ENCODE data around the gene GRP.
"Not testable (repeated sequence)": the region's sequence is repeated elsewhere in the genome, so short reads cannot be mapped to it uniquely, and the experiment has no call there.

GRP gene

DNA sequence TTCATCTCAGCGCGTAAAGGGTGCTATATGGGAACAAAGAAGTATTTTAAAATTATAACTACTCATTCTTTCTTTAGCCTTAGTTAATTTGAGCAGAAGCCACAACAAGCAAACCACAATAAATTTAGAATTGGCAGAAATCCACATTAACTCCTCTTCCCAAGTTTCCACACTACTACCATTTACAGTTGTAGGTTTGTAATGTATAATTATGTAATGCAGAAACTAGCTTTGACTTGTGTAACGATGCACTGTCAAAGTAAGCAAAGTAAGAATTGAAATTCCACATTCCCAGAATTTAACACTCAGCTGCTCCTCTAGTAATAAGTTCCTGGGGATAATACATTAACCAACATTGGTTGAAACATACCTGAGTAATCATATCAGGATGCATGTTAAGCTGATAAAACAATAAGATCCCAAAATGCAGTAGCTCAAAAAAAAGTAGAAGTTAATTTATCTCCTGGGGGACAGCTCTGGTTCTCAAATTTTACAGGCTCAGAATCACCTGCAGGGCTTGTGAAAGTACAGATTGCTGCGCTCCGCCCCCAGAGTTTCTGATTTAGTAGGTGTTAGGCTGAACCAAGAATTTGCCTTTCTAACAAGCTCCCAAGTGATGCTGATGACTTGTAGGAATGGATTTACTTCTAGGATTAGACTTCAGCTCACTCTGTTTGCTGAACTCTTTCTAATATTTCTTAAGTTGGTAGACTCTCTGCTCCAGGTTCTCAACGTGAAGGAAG lies 9.9 kb downstream of the GRP start:
- no peak for DNase-seq

DNA sequence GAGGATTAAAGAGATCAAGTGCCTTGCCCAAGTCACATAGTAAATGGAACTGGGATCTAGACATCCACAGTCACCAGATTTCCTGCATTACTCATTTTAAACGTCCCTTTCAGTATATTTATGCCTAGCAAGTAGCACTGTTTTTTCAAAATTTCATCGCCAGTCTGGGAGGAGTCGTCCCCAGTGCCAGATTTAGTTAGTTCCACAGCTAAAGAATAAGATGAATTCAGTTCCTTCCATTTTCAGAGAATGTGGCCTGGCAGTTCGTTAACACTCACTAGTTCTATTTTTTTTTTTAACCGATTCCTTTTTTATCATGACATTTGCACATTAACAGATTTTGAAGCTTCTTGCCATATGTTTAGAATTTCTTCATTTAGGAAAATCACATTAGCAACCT lies 11.2 kb downstream of the GRP start:
- DNase-seq, result no peak

DNA sequence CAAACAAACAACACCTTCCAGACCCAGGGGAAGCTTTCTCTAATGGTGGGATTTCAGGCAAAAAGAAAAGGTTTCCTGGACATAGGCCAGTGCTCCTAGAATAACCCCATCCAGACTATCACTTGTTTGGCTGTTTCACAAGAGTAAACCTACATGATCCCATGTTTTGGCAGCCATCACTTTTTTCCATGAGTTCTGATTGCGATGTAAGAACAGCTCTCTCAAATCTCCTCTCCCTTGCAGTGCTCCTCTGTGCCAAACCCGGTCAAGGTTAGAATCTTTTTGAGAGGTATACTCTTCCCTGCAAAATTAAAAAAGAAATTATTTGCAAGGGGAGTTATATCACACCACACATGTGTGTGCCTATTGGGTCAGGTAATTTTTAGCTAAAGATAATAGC lies 11.9 kb downstream of the GRP start:
- no peak for DNase-seq

DNA sequence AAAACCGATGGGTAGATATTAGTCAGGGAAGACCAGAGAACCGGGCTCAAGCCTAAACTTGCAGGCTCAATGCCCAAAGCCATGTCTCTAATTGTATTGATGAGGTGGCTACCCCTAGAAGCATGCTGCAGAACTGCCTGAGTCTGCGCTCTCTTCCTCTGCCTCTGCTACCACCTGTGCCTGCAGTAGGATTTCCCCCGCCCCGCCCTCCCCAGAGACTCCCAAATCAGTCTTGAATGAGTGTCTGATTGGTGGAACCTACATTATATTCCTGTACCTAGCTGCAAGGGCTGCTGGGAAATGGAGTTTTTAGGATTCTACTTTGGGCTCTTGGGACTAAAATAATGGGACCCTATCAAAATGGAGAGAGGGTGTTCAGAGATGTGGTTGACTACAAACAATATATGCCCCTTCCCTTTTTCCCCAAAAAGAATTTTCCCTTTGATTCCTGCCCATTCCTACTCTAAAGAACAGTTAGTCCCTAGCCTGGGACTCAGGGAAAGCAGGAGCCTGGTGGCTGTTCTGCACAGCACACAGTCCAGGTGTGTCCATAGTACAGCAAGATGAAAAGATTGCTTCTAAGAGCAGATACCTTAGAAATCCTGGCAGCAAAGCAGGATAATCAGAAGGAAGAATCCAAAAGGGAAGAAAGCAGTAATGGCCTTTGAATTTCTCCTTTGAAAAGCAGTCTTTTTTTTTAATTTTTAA lies 12.5 kb downstream of the GRP start:
- DNase-seq, result no peak

DNA sequence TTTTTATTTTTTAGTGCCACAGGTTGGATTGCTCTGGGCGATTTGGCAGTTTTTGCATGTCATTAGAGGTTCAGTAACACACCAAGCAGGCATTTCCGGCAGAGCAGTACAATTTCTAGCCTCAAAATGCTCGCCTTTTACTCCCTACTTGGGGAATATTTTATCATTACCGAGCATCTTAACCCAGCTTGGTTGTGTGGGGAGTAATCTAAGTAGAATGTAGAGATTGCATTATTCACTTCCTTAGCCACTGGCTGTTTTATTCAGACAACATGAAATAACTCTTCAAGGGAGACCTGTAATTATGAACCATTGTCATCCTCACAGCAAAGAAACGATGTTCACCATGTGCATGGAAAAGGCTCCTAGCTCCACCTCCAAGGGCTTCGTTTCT lies 13.1 kb downstream of the GRP start:
- no peak for DNase-seq

DNA sequence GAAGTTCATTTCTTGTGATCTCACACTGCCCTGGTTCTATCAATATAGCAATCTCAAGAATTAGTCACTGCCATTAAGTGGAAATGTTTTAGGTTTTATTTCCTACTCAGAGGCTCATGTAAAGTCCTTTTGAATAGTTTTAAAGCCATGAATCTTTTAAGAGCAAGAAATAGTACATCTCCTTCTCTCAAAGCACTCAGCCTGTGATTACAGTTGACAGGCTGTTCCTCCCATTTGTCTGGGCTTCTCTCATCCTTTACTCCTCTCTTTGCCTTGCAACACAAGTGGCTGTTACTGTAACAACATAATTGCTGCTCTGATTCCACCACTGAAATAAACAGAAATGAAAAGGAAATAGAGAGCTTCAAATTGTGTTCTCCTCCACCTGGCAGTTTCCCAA lies 18.4 kb downstream of the GRP start:
- DNase-seq, result no peak

DNA sequence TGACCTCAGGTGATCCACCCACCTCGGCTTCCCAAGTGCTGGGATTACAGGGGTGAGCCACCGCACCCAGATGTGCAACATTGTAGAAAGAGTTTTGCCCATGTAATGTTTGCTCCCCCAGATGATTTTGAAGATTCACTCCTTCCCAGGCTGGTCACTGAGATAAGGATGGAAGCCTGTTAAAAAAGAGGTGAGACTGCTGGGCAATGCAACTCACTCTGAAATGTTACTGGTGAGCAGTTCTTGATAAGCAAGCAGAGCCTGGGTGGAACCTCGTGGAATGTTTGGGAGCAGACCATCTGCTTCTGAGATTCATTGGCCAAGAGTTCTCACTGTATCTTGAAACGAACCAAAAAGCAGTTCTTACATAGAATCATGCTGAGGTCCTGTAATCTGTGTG lies 19.7 kb downstream of the GRP start:
- DNase-seq, result no peak

DNA sequence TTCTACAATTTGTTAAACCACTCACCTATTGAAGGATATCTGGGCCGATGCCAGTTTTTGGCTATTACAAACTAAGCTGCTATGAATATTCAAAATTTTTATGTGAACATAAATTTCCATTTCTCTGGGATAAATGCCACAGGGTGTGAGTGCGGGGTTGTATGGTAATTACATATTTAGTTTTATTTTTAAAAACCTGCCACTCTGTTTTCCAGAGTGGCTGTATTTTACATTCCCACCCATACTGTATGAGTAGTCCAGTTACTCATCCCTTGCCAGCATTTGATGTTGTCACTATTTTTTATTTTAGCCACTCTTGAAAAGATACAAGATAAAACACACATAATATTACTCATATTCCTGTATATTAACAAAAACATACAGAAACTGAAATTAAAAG lies 22.9 kb downstream of the GRP start:
- no peak for DNase-seq

DNA sequence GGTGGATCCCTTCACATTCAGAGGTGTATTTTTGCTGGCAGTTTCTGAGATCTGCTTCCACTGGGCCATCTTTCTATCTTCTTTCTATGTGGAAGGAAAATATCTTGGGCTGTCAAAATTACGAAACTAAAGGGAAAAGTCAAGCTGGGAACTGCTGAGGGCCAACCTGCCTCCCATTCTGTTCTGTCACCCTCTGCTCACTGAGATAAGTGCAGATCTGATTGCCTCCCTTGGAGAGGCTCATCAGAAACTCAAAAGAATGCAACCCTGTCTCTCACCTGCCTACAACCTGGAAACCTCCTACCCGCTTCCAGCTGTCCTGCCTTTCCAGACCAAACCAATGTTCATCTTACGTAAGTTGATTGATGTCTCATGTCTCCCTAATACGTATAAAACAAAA lies 26.8 kb downstream of the GRP start:
- no peak for DNase-seq

DNA sequence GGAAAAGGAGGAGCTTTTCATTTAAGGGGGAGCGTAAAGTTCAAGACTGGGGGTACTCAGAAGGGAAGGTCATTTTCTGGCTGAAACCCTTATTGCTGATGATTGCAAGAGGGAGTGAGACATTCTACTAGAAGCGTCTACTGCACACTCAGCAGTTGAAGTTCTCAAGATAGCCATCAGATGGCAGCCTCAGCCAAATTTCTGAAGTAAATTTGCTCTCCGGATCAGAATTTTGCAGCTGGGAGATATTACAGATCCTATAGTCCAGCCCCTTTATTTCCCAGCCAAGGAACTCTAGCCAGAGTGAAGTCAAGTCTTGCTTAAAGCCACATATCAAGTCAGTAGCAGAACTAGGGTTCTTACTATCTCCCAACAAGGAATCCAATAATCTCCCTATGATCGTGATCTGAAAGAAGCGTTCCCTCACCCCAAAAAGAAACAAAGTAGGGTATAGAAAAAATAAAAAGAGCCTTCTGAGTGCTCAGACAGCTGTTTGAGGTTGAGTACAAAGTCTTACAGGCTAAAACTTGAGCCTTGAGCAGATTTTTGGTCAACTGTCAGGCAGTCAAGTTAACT lies 29.3 kb downstream of the GRP start:
- DNase-seq, result peak; percentile 75

DNA sequence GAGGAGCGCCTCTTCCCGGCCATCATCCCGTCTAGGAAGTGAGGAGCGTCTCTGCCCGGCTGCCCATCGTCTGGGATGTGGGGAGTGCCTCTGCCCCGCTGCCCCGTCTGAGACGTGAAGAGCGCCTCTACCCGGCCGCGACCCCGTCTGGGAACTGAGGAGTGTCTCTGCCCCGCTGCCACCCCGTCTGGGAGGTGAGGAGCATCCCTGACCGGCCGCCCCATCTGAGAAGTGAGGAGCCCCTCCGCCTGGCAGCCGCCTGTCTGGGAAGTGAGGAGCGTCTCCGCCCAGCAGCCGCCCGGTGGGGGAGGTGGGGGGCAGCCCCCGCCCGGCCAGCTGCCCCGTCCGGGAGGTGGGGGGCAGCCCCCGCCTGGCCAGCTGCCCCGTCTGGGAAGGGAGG lies 35.5 kb downstream of the GRP start:
- DNase-seq, result not testable (repeated sequence)

DNA sequence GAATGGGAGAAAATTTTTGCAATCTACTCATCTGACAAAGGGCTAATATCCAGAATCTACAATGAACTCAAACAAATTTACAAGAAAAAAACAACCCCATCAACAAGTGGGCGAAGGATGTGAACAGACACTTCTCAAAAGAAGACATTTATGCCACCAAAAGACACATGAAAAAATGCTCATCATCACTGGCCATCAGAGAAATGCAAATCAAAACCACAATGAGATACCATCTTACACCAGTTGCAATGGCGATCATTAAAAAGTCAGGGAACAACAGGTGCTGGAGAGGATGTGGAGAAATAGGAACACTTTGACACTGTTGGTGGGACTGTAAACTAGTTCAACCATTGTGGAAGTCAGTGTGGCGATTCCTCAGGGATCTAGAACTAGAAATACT lies 41.9 kb downstream of the GRP start:
- not testable (repeated sequence) for DNase-seq

DNA sequence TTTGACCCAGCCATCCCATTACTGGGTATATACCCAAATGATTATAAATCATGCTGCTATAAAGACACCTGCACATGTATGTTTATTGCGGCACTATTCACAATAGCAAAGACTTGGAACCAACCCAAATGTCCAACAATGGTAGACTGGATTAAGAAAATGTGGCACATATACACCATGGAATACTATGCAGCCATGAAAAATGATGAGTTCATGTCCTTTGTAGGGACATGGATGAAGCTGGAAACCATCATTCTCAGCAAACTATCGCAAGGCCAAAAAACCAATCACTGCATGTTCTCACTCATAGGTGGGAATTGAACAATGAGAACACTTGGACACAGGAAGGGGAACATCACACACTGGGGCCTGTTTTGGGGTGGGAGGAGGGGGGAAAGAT lies 42.3 kb downstream of the GRP start:
- DNase-seq, result not testable (repeated sequence)

DNA sequence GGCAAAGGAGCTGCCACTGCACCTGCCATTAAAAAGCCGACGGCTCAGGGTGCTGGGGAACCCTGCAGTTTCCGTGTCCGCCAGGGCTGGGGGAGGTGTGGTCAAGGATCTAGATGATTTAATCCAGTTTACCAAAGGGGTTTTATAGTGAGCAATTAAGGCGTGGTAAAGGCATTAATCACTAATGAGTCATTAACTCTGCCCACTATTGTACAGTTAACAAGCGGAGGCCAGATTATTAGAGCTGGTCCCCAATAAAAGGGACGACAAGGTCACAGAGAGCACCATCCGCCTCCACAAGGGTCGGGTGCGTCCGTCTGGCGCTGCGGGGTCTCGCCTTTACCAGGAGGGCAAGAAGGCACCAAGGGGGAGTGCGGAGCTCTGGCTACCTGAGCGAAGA lies 43.7 kb downstream of the GRP start:
- DNase-seq, result no peak

DNA sequence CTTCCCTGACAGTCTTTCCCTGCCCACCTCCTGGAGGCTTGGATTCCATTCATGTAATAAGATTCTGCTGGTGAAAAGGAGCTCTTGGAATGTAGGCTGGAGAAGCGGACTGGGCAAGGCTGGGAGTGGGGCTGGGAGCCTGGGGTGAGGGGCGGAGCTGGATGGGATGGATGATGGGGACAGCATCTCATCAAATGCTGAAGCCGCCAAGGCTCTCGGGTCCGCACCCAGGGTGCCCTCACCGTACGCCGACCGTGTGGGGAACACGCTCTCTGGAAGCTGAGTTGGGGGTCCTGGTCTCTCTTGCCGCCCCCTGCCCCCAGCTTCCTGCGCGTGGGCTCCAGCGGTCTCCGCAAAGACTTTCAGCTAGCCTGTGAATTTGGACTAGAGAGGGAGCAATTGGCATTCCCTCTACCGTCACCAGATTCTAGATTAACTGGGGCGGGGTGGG lies 44.2 kb downstream of the GRP start:
- no peak for DNase-seq

DNA sequence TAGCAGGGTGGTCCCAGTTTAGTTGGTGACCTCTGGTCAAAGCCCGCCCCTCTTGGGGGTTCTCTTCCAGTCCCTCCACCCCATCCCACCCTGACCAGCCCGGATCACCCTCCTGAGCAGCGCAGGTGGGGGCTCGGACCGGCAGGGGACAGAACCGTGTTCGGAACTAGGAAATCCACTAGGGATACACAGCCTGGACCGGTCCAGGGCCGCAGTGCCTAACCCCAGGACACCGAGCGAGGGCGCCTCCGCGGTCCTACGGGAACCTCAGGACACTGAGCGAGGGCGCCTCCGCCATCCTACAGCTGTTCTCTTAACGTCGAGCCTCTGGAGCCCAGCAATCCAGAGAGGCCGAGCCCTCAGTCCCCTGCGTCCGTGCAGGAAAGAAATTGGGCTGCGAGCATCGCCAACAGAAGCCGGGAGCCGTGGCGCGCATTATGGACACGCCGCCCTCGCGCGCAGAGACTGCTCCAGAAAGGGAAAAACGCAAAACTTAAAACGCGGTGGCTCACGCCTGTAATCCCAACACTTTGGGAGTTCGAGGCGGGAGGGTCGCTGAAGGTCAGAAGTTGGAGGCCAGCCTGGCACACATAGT lies 44.8 kb downstream of the GRP start:
- DNase-seq, result no peak

DNA sequence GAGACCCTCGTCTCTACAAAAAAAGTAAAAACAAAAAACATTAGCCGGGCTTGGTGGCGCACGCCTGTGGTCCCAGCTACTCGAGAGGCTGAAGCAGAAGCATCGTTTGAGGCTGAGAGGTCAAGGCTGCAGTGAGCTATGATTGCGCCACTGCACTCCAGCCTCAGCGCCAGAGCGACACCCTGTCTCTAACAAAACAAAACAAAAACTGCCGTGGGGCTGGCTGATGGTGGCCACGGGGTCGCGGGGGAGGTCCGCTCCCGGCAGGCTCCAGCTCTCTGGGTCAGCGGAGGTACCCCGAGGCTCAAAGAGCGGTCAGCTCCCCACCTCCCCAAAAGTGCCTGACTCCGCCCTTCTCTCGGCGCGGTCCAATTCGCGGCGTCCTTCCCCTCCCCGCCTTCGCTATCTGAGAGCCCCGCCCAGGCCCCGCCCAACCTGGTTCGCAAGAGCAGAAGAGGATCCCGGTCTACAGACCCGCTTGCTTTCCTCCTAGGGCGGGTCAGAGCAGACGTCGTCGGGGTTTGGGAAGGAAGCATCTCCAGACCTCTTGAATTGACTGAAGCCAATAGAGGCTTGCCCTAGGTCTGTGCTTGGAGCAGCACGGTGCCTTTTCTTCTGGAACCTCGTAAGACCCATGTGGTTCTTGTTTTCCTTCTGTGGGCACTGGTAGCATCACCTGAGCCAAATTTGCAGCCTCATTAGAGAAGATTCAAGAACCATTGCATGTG lies 45.5 kb downstream of the GRP start:
- peak; percentile 54 for DNase-seq

DNA sequence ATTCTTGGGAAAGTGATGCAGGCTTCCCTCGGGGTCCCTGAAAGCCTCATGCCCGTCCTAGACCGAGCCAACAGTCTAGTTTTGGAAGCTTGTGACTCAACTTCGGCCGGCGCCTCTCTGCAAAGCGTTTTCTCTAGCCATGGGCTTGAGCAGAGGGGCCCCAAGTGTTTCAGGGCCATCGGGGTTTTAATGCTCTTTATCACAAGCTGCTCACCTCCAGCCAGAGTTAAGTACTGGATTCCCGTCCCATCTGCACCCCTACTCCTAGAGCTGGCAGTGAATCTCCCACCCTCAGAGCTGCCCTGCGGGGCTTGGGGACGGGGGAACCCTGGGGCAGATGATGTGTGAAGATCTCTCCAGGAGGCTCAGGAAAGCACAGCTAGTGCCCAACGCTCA lies 46.0 kb downstream of the GRP start:
- no peak for DNase-seq

DNA sequence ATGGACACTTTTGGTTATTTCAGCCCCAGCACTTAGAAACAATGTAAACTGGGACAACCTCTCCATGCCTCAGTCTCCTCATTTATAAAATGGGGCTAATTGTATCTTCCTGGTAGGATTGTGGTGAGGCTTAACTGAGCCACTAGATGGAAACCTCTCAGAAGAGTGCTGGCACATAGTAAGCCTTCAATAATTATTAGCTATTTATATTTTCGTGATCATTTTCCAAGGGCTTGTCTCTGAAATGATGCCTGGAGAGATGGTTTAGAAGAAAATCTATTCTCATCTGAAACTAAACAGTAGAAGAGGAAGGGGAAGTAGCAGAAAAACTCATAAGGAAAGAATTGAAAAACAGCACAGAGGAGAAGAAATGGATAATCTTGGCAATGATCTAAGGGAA lies 46.5 kb downstream of the GRP start:
- no peak for DNase-seq

DNA sequence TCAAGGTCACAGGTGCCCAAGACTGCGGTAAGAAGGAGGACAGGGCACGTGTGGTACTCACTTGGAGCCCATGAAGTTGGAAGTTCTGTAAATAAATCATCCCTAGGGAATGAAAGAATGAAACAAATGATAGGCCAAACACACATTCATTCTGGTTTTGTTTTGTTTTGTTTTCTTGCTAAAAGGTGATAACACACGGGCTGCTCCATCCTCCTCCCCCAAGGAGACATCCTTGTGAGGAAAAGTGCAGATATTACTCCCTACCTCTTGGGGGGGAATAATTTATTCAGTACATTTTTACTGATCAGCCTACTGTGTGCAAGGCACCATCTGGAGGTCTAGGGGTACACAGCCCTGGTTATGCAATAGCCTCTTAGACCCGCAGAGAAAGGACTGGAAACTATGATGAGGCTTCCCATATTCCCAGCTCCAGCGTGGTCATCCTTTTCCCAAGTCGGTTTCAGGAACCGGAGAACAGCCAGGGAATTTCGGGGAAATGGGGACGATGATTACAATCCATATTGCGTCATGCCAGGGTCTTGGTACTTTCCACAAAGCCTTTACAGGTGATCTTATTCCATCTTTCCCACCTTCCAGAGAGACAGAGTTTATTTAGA lies 47.0 kb downstream of the GRP start:
- no peak for DNase-seq

DNA sequence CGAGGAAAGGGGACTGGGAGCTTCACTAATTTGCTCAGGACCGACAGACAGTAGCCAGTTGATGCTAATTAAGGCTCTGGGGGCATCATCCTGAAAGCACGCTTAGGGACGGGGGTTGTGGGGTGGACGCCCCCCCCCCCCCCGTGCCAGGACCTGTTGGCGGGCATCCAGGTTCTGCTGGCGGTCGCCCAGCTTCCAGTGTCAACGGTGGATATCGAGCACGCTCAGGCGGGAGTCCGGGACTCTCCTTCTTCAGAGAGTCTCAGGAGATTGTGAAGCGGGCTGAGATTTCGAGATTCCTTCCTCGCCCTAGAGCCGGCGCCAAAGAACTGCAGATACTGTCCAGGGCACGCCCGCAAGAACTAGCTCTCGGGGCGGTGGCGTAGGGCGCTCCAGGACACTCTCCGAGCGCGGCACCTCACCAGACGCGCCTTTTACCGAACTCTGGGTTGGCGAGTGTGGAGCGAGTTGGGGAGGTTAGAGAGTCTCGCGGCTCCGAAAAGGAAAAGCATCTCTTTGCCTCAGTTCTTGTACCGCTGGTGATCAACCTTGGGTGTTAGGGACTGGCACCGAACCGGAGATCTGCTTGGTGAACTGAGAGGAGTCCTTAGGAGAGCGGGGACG lies 47.7 kb downstream of the GRP start:
- DNase-seq, result peak; percentile 45

DNA sequence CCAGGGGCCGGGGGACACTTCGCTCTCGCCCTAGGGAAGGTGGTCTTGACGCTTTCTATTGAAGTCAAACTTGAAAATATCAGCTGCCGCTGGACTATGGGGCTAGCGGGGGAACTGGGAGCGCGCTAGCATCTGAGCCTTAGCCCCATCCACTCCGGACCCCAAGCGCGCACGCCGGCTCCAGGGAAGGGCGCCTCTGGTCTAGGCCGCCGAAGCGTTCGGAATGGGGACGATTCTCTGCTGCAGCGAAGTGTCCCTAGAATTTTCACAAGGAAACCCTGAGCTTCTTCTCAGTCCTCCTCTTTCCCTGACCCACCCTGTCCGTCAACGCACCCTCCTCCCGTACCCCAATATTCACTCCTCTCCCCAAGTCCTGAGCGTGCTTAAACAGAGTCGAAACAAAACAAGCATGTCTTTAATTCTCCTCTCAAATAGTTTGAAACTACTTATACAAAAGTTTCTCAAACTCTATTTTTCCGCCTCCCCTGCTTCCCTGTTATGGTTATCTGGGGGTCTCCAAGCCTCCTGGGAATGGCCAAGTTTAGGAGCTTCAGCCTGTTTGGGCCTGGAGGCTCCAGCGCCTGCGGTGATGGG lies 48.3 kb downstream of the GRP start:
- no peak for DNase-seq
